ENCODE data around the gene SECISBP2.

SECISBP2 gene

GRCh38 chr9:89356782-89357181 lies 38.5 kb downstream of the SECISBP2 start:
- no peak overlapping the region for H3K4me2 ChIP-seq (ENCODE audit: low read length)
- TF ChIP-seq EZH2 (IDR thresholded peaks at IDR 0.05; ENCODE audit: borderline replicate concordance, low read length) (no peak), CTCF (IDR thresholded peaks at IDR 0.05; ENCODE audit: low read length) (no peak)
- H3F3A ChIP-seq (ENCODE audit: insufficient read depth, low read length), result no peaks in the 10 kb centered on the region
- no peak overlapping the region for H3K4me3 ChIP-seq (ENCODE audit: low read depth, low read length, poor library complexity, severe bottlenecking)
- H2AFZ ChIP-seq (ENCODE audit: low read length), result no peak overlapping the region
- no peaks in the 10 kb centered on the region for H3K9me2 ChIP-seq (ENCODE audit: low read depth, low read length)
- H3K27me3 ChIP-seq (ENCODE audit: insufficient read depth, low read length), result no peaks in the 10 kb centered on the region
- H3K36me3 ChIP-seq (ENCODE audit: insufficient read depth, low read length), result peaks cover 97% of the 10 kb centered on the region
- no peaks in the 10 kb centered on the region for H3K9me3 ChIP-seq (ENCODE audit: low read length)
- no peaks in the 10 kb centered on the region for H3K79me2 ChIP-seq (ENCODE audit: insufficient read depth, low read length)
- H4K20me1 ChIP-seq (ENCODE audit: insufficient read depth, low read length), result no peaks in the 10 kb centered on the region
- H3K27ac ChIP-seq (ENCODE audit: low read depth, low read length, poor library complexity, severe bottlenecking), result no peak overlapping the region
- no peak overlapping the region for H3K9ac ChIP-seq (ENCODE audit: low read length)
- no peaks in the 10 kb centered on the region for H3K4me1 ChIP-seq (ENCODE audit: insufficient read depth, low read length, severe bottlenecking)

GRCh38 chr9:89357331-89358197 lies 39.3 kb downstream of the SECISBP2 start:
- H3K79me2 ChIP-seq (ENCODE audit: insufficient read depth, low read length), result no peaks in the 10 kb centered on the region
- no peak for TF ChIP-seq CTCF (IDR thresholded peaks at IDR 0.05; ENCODE audit: low read length)
- no peak for TF ChIP-seq EZH2 (IDR thresholded peaks at IDR 0.05; ENCODE audit: borderline replicate concordance, low read length)
- H2AFZ ChIP-seq (ENCODE audit: low read length), result no peak overlapping the region
- no peaks in the 10 kb centered on the region for H3K9me2 ChIP-seq (ENCODE audit: low read depth, low read length)
- no peak overlapping the region for H3K4me2 ChIP-seq (ENCODE audit: low read length)
- H3K9me3 ChIP-seq (ENCODE audit: low read length), result no peaks in the 10 kb centered on the region
- H4K20me1 ChIP-seq (ENCODE audit: insufficient read depth, low read length), result no peaks in the 10 kb centered on the region
- no peak overlapping the region for H3K9ac ChIP-seq (ENCODE audit: low read length)
- H3K36me3 ChIP-seq (ENCODE audit: insufficient read depth, low read length), result peaks cover 90% of the 10 kb centered on the region
- H3K27me3 ChIP-seq (ENCODE audit: insufficient read depth, low read length), result no peaks in the 10 kb centered on the region
- H3K27ac ChIP-seq (ENCODE audit: low read depth, low read length, poor library complexity, severe bottlenecking), result no peak overlapping the region
- H3K4me3 ChIP-seq (ENCODE audit: low read depth, low read length, poor library complexity, severe bottlenecking), result no peak overlapping the region
- no peaks in the 10 kb centered on the region for H3F3A ChIP-seq (ENCODE audit: insufficient read depth, low read length)
- H3K4me1 ChIP-seq (ENCODE audit: insufficient read depth, low read length, severe bottlenecking), result no peaks in the 10 kb centered on the region

GRCh38 chr9:89358376-89358916 lies 40.1 kb downstream of the SECISBP2 start:
- Histone ChIP-seq H3K79me2 (ENCODE audit: insufficient read depth, low read length) (no peaks in the 10 kb centered on the region), H3K36me3 (ENCODE audit: insufficient read depth, low read length) (peaks cover 83% of the 10 kb centered on the region), H4K20me1 (ENCODE audit: insufficient read depth, low read length) (no peaks in the 10 kb centered on the region)

More at GRCh38 chr9:89358376-89358916, 40.1 kb downstream of the SECISBP2 start:
- no peak overlapping the region for H3K4me2 ChIP-seq (ENCODE audit: low read length)
- H3F3A ChIP-seq (ENCODE audit: insufficient read depth, low read length), result no peaks in the 10 kb centered on the region
- H3K27ac ChIP-seq (ENCODE audit: low read depth, low read length, poor library complexity, severe bottlenecking), result no peak overlapping the region
- H3K9me2 ChIP-seq (ENCODE audit: low read depth, low read length), result no peaks in the 10 kb centered on the region
- TF ChIP-seq CTCF (IDR thresholded peaks at IDR 0.05; ENCODE audit: low read length) (no peak), EZH2 (IDR thresholded peaks at IDR 0.05; ENCODE audit: borderline replicate concordance, low read length) (no peak)
- H3K9ac ChIP-seq (ENCODE audit: low read length), result no peak overlapping the region
- no peaks in the 10 kb centered on the region for H3K9me3 ChIP-seq (ENCODE audit: low read length)
- H3K27me3 ChIP-seq (ENCODE audit: insufficient read depth, low read length), result no peaks in the 10 kb centered on the region
- H3K4me3 ChIP-seq (ENCODE audit: low read depth, low read length, poor library complexity, severe bottlenecking), result no peak overlapping the region
- H2AFZ ChIP-seq (ENCODE audit: low read length), result no peak overlapping the region
- H3K4me1 ChIP-seq (ENCODE audit: insufficient read depth, low read length, severe bottlenecking), result no peaks in the 10 kb centered on the region
